HEK293 (cell line): ENCODE results near the gene SPESP1.
"Not testable (repeated sequence)": the region's sequence is repeated elsewhere in the genome, so short reads cannot be mapped to it uniquely, and the experiment has no call there.

Experiments used
- CTCF ChIA-PET: fragments of 350-600 bp; formaldehyde crosslinking; extraction: SDS; loops from one replicate; lab custom pipeline; 2021; ENCODE audit warnings: antibody characterized with exemption; lab: Yijun Ruan, JAX
- POLR2A ChIA-PET: fragments of 300-600 bp; formaldehyde crosslinking; extraction: SDS; loops from one replicate; lab custom pipeline; 2020; ENCODE audit warnings: antibody characterized with exemption, inconsistent platforms; lab: Yijun Ruan, JAX
- H3K27ac ChIP-seq: fragments of 200-500 bp; sonication (Bioruptor generic); 2 replicates; pipeline ENCODE4 v1.5.1; 2014; ENCODE audit warnings: low read depth, low read length, control low read depth, inconsistent platforms; ENCODE audit errors: extremely low read depth
- H3K36me3 ChIP-seq, 2 experiments: fragments of 200-500 bp in 1 of 2; sonication (Bioruptor generic) in 1 of 2; 1 replicate in 1 of 2; 2 replicates in 1 of 2; pipeline ENCODE4 v1.5.1; 2014 to 2017; ENCODE audit warnings: inconsistent platforms in 2 of 2, low read length in 2 of 2; ENCODE audit not compliant: control insufficient read depth in 2 of 2, insufficient read depth in 1 of 2
- H3K4me1 ChIP-seq: fragments of 200-500 bp; sonication (Bioruptor generic); 2 replicates; pipeline ENCODE4 v1.5.1; 2014; ENCODE audit warnings: mild to moderate bottlenecking, low read length, inconsistent platforms; ENCODE audit not compliant: control insufficient read depth, insufficient read depth
- H3K4me3 ChIP-seq: 2 replicates; pipeline ENCODE4 v1.5.1; 2011; ENCODE audit warnings: low read depth, mild to moderate bottlenecking, control low read depth, low read length, moderate library complexity
- H3K9me3 ChIP-seq: fragments of 200-500 bp; sonication (Bioruptor generic); 2 replicates; pipeline ENCODE4 v1.5.1; 2014; ENCODE audit warnings: low read depth, low read length, inconsistent platforms; ENCODE audit not compliant: control insufficient read depth, insufficient read depth
- KLF16 ChIP-seq: fragments of 450-650 bp; formaldehyde crosslinking; IDR thresholded peaks from 2 replicates; pipeline ENCODE4 v1.5.1; 2017; ENCODE audit warnings: missing biosample characterization, missing genetic modification characterization
- ZNF221 ChIP-seq: fragments of 450-650 bp; formaldehyde crosslinking; IDR thresholded peaks from 2 replicates; pipeline ENCODE4 v1.5.1; 2017; ENCODE audit warnings: missing biosample characterization, missing genetic modification characterization, borderline replicate concordance
- ZNF274 ChIP-seq, 2 experiments: fragments of 200-500 bp in 1 of 2; fragments of 450-650 bp in 1 of 2; sonication (Bioruptor generic) in 1 of 2; formaldehyde crosslinking in 1 of 2; IDR thresholded peaks; 2 replicates each; pipeline versions ENCODE4 v1.5.1 to v1.6.1; 2014 to 2016; ENCODE audit warnings: borderline replicate concordance in 1 of 2, inconsistent platforms in 1 of 2, low read length in 1 of 2, missing biosample characterization in 1 of 2, missing genetic modification characterization in 1 of 2
- ZNF488 ChIP-seq: fragments of 450-650 bp; formaldehyde crosslinking; IDR thresholded peaks from 2 replicates; pipeline ENCODE4 v1.5.1; 2016; ENCODE audit warnings: missing biosample characterization, missing genetic modification characterization
- ZSCAN5A ChIP-seq: fragments of 450-650 bp; formaldehyde crosslinking; IDR thresholded peaks from 2 replicates; pipeline ENCODE4 v1.5.1; 2016; ENCODE audit warnings: missing biosample characterization, missing genetic modification characterization
- TF ChIP-seq, protein P1 (sequence below): fragments of 450-650 bp; formaldehyde crosslinking; IDR thresholded peaks from 2 replicates; pipeline ENCODE4 v1.5.1; 2017; ENCODE audit warnings: missing biosample characterization, missing genetic modification characterization
- TF ChIP-seq, protein P2 (sequence below): fragments of 450-650 bp; formaldehyde crosslinking; IDR thresholded peaks from 2 replicates; pipeline ENCODE4 v1.5.0; 2017; ENCODE audit warnings: missing biosample characterization, missing genetic modification characterization, borderline replicate concordance
- TF ChIP-seq, protein P3 (sequence below): fragments of 450-650 bp; formaldehyde crosslinking; IDR thresholded peaks from 2 replicates; pipeline ENCODE4 v1.5.1; 2016; ENCODE audit warnings: missing biosample characterization, missing genetic modification characterization, low read depth

The SPESP1 gene

DNA sequence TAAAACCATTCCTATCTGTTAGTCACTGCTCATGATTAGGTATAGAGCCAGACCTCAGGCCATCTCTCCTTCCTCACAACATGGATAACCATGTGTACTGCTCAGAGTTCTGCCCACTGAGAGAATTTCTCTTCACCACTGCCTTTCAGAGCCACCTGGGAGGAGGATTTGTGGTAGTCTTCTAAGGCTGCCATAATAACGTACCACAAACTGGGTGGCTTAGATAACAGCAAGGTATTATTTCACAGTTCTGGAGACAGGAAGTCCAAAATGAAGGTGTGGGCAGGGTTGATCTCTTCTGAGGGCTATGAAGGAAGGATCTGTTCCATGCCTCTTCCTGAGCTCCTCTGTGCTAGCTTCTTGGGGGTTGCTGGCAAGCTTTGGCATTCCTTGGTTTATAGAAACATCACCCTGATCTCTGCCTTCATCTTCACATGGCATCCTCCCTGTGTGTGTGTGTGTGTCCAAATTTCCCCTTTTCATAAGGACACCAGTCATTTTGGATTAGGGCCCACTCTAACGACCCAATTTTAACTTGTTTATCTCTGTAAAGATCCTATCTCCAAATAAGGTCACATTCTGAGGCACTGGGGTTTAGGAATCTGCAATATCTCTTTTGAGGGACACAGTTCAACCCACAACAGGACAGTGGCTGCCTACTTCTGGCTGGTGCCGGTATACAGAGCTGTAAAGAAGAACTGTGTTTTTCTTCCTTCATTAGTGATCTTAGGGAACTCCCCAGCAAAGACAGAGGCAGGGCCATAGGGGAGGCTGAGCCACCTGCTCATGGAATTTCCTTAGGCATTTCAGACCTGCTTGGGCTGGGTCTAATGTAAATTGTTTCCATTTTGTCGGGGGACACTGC is 42.1 kb downstream of the SPESP1 start:
- ChIA-PET POLR2A (no interaction called here), CTCF (interaction anchor here (0.6 kb wide), 1 partner anchor 51 kb away, joined by 4 read pairs; no protein-coding TSS in a partner anchor)
- Histone ChIP-seq H3K9me3 (peaks cover 2% of the 10 kb centered on the region; the same call in 1 of the 2 replicates), H3K4me1 (no peaks in the 10 kb centered on the region), H3K36me3 (no peaks in the 10 kb centered on the region), H3K27ac (no peak overlapping the region), H3K4me3 (no peak overlapping the region)
- TF ChIP-seq KLF16 (tag by site-specific recombination) = no peak
- TF ChIP-seq, protein P1, sequence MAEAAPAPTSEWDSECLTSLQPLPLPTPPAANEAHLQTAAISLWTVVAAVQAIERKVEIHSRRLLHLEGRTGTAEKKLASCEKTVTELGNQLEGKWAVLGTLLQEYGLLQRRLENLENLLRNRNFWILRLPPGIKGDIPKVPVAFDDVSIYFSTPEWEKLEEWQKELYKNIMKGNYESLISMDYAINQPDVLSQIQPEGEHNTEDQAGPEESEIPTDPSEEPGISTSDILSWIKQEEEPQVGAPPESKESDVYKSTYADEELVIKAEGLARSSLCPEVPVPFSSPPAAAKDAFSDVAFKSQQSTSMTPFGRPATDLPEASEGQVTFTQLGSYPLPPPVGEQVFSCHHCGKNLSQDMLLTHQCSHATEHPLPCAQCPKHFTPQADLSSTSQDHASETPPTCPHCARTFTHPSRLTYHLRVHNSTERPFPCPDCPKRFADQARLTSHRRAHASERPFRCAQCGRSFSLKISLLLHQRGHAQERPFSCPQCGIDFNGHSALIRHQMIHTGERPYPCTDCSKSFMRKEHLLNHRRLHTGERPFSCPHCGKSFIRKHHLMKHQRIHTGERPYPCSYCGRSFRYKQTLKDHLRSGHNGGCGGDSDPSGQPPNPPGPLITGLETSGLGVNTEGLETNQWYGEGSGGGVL (tag by site-specific recombination) = no peak
- TF ChIP-seq ZNF274 (IDR thresholded peaks at IDR 0.05; ENCODE audit: low read length) = no peak
- no peak for TF ChIP-seq ZNF274 (tag by site-specific recombination; IDR thresholded peaks at IDR 0.05; ENCODE audit: borderline replicate concordance)

DNA sequence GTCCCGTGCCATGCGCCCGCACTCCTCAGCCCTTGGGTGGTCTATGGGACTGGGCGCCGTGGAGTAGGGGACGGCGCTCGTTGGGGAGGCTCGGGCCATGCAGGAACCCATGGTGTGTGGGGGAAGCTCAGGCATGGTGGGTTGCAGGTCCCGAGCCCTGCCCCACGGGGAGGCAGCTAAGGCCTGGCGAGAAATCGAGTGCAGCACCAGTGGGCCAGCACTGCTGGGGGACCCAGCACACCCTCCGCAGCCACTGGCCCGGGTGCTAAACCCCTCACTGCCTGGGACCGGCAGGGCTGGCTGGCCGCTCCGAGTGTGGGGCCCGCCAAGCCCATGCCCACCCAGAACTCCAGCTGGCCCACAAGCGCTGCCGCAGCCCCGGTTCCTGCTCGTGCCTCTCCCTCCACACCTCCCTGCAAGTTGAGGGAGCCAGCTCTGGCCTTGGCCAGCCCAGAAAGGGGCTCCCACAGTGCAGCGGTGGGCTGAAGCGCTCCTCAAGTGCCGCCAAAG is 45.4 kb downstream of the SPESP1 start:
- H3K4me3 ChIP-seq, CTCF ChIA-PET, H3K36me3 ChIP-seq, H3K27ac ChIP-seq, H3K4me1 ChIP-seq, H3K9me3 ChIP-seq, POLR2A ChIA-PET: not testable (repeated sequence)

- POLR2A ChIA-PET, CTCF ChIA-PET, H3K27ac ChIP-seq: not testable (repeated sequence)
Observed at GRCh38 chr15:68977426-68977825, 47.1 kb downstream of the SPESP1 start.

GRCh38 chr15:68979006-68979405 is 48.7 kb downstream of the SPESP1 start:
- Histone ChIP-seq H3K4me1 (no peaks in the 10 kb centered on the region), H3K4me3 (no peak overlapping the region), H3K27ac (no peak overlapping the region), H3K9me3 (no peaks in the 10 kb centered on the region), H3K36me3 (no peaks in the 10 kb centered on the region)
- ChIA-PET POLR2A (no interaction called here), CTCF (interaction anchor here (1.3 kb wide), 1 partner anchor 11 kb away, joined by 4 read pairs; no protein-coding TSS in a partner anchor)
- no peak for TF ChIP-seq ZNF488 (tag by site-specific recombination)
- TF ChIP-seq, protein P2, sequence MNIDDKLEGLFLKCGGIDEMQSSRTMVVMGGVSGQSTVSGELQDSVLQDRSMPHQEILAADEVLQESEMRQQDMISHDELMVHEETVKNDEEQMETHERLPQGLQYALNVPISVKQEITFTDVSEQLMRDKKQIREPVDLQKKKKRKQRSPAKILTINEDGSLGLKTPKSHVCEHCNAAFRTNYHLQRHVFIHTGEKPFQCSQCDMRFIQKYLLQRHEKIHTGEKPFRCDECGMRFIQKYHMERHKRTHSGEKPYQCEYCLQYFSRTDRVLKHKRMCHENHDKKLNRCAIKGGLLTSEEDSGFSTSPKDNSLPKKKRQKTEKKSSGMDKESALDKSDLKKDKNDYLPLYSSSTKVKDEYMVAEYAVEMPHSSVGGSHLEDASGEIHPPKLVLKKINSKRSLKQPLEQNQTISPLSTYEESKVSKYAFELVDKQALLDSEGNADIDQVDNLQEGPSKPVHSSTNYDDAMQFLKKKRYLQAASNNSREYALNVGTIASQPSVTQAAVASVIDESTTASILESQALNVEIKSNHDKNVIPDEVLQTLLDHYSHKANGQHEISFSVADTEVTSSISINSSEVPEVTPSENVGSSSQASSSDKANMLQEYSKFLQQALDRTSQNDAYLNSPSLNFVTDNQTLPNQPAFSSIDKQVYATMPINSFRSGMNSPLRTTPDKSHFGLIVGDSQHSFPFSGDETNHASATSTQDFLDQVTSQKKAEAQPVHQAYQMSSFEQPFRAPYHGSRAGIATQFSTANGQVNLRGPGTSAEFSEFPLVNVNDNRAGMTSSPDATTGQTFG = no peak
- TF ChIP-seq, protein P3, sequence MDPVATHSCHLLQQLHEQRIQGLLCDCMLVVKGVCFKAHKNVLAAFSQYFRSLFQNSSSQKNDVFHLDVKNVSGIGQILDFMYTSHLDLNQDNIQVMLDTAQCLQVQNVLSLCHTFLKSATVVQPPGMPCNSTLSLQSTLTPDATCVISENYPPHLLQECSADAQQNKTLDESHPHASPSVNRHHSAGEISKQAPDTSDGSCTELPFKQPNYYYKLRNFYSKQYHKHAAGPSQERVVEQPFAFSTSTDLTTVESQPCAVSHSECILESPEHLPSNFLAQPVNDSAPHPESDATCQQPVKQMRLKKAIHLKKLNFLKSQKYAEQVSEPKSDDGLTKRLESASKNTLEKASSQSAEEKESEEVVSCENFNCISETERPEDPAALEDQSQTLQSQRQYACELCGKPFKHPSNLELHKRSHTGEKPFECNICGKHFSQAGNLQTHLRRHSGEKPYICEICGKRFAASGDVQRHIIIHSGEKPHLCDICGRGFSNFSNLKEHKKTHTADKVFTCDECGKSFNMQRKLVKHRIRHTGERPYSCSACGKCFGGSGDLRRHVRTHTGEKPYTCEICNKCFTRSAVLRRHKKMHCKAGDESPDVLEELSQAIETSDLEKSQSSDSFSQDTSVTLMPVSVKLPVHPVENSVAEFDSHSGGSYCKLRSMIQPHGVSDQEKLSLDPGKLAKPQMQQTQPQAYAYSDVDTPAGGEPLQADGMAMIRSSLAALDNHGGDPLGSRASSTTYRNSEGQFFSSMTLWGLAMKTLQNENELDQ = no peak
- TF ChIP-seq ZNF221 (tag by site-specific recombination) = no peak
- no peak for TF ChIP-seq ZSCAN5A

More at GRCh38 chr15:68977426-68977825, 47.1 kb downstream of the SPESP1 start:
- H3K36me3 ChIP-seq, H3K4me3 ChIP-seq, H3K4me1 ChIP-seq, H3K9me3 ChIP-seq: not testable (repeated sequence)
